ENCODE results near the gene PRSS16.
"Not testable (repeated sequence)": the region's sequence is repeated elsewhere in the genome, so short reads cannot be mapped to it uniquely, and the experiment has no call there.

PRSS16 gene

GRCh38 chr6:27247133-27247836 lies at the start of gene PRSS16:
Gene PRSS16 (plus strand): TSS chr6:27247701. CDS start chr6:27247738, 37 bp downstream.
- DNase-seq = no peak

GRCh38 chr6:27205375-27206278 lies 41.9 kb upstream of the PRSS16 start:
- peak; percentile 73 for DNase-seq

- DNase-seq = no peak
These were observed 40.7 kb upstream of the PRSS16 start for GRCh38 chr6:27206806-27207205.

GRCh38 chr6:27208042-27208441 lies 39.5 kb upstream of the PRSS16 start:
- DNase-seq = no peak

- DNase-seq = no peak
These were observed 38.3 kb upstream of the PRSS16 start for GRCh38 chr6:27209196-27209595.

- DNase-seq = peak; percentile 52
These were observed 37.7 kb upstream of the PRSS16 start for GRCh38 chr6:27209659-27210269.

- DNase-seq = peak; percentile 35
These were observed 34.4 kb upstream of the PRSS16 start for GRCh38 chr6:27213091-27213517.

GRCh38 chr6:27213544-27214125 lies 33.9 kb upstream of the PRSS16 start:
- DNase-seq = peak; percentile 70

- peak; percentile 38 for DNase-seq
These were observed 33.3 kb upstream of the PRSS16 start for GRCh38 chr6:27214126-27214601.

GRCh38 chr6:27216874-27217273 lies 30.6 kb upstream of the PRSS16 start:
- DNase-seq = no peak

GRCh38 chr6:27222971-27223370 lies 24.5 kb upstream of the PRSS16 start:
- not testable (repeated sequence) for DNase-seq

- no peak for DNase-seq
These were observed 22.8 kb upstream of the PRSS16 start for GRCh38 chr6:27224729-27225128.

GRCh38 chr6:27228963-27229477 lies 18.5 kb upstream of the PRSS16 start:
- no peak for DNase-seq

GRCh38 chr6:27230758-27231111 lies 16.8 kb upstream of the PRSS16 start:
- DNase-seq = no peak

GRCh38 chr6:27234576-27234975 lies 12.9 kb upstream of the PRSS16 start:
- no peak for DNase-seq

GRCh38 chr6:27237089-27237803 lies 10.3 kb upstream of the PRSS16 start:
- DNase-seq = peak; percentile 88

GRCh38 chr6:27238010-27238983 lies 9.2 kb upstream of the PRSS16 start:
- DNase-seq = peak; percentile 27

- no peak for DNase-seq
These were observed 8.2 kb upstream of the PRSS16 start for GRCh38 chr6:27239258-27239657.

- no peak for DNase-seq
These were observed 6.1 kb upstream of the PRSS16 start for GRCh38 chr6:27241443-27241842.

GRCh38 chr6:27242589-27243265 lies 4.8 kb upstream of the PRSS16 start:
- no peak for DNase-seq

Measured in activated CD4-positive, alpha-beta T cell treated with anti-CD3 and anti-CD28 coated beads, Interleukin-10, Interleukin-2, amounts not matched to agents 100 ng/mL and 50 ng/mL, durations not matched to agents 16 hours and 8 hours (primary cell).